ENCODE data around the gene TDRD9.
"Not testable (repeated sequence)": the region's sequence is repeated elsewhere in the genome, so short reads cannot be mapped to it uniquely, and the experiment has no call there.

The TDRD9 gene

GRCh38 chr14:103961928-103962578 lies 33.8 kb downstream of the TDRD9 start:
- H3K4me3 ChIP-seq (ENCODE audit: low read depth, low read length), result no peak overlapping the region
- no peak for DNase-seq (ENCODE audit: low read depth)

GRCh38 chr14:103966631-103967030 lies 38.4 kb downstream of the TDRD9 start:
- no peak for DNase-seq (ENCODE audit: low read depth)

GRCh38 chr14:103969961-103970360 lies 41.7 kb downstream of the TDRD9 start:
- no peak for DNase-seq (ENCODE audit: low read depth)
- no peak overlapping the region for H3K4me3 ChIP-seq (ENCODE audit: low read depth, low read length)

More at GRCh38 chr14:103966631-103967030, 38.4 kb downstream of the TDRD9 start:
- no peak overlapping the region for H3K4me3 ChIP-seq (ENCODE audit: low read depth, low read length)

GRCh38 chr14:103973354-103973753 lies 45.1 kb downstream of the TDRD9 start:
- no peak overlapping the region for H3K4me3 ChIP-seq (ENCODE audit: low read depth, low read length)
- no peak for DNase-seq (ENCODE audit: low read depth)

GRCh38 chr14:103974575-103974974 lies 46.3 kb downstream of the TDRD9 start:
- DNase-seq (ENCODE audit: low read depth), result no peak
- H3K4me3 ChIP-seq (ENCODE audit: low read depth, low read length), result no peak overlapping the region

- DNase-seq (ENCODE audit: low read depth), result peak; percentile 0
- not testable (repeated sequence) for H3K4me3 ChIP-seq (ENCODE audit: low read depth, low read length)
These were observed 52.5 kb downstream of the TDRD9 start for GRCh38 chr14:103980623-103981238.

- H3K4me3 ChIP-seq (ENCODE audit: low read depth, low read length), result no peak overlapping the region
- no peak for DNase-seq (ENCODE audit: low read depth)
These were observed 55.9 kb downstream of the TDRD9 start for GRCh38 chr14:103984196-103984595.

- H3K4me3 ChIP-seq (ENCODE audit: low read depth, low read length), result no peak overlapping the region
- DNase-seq (ENCODE audit: low read depth), result no peak
These were observed 60.8 kb downstream of the TDRD9 start for GRCh38 chr14:103989034-103989433.

- no peak for DNase-seq (ENCODE audit: low read depth)
- H3K4me3 ChIP-seq (ENCODE audit: low read depth, low read length), result no peak overlapping the region
These were observed 61.7 kb downstream of the TDRD9 start for GRCh38 chr14:103989964-103990363.

- H3K4me3 ChIP-seq (ENCODE audit: low read depth, low read length), result no peak overlapping the region
- no peak for DNase-seq (ENCODE audit: low read depth)
These were observed 66.4 kb downstream of the TDRD9 start for GRCh38 chr14:103994535-103995184.

GRCh38 chr14:103995876-103996275 lies 67.6 kb downstream of the TDRD9 start:
- H3K4me3 ChIP-seq (ENCODE audit: low read depth, low read length), result no peak overlapping the region
- DNase-seq (ENCODE audit: low read depth), result no peak

GRCh38 chr14:103997391-103997790 lies 69.1 kb downstream of the TDRD9 start:
- no peak overlapping the region for H3K4me3 ChIP-seq (ENCODE audit: low read depth, low read length)
- no peak for DNase-seq (ENCODE audit: low read depth)

GRCh38 chr14:103998027-103998426 lies 69.8 kb downstream of the TDRD9 start:
- DNase-seq (ENCODE audit: low read depth), result no peak
- no peak overlapping the region for H3K4me3 ChIP-seq (ENCODE audit: low read depth, low read length)

GRCh38 chr14:103999795-104000440 lies 71.7 kb downstream of the TDRD9 start:
- DNase-seq (ENCODE audit: low read depth), result no peak
- H3K4me3 ChIP-seq (ENCODE audit: low read depth, low read length), result no peak overlapping the region

GRCh38 chr14:104001003-104001402 lies 72.7 kb downstream of the TDRD9 start:
- DNase-seq (ENCODE audit: low read depth), result no peak

GRCh38 chr14:104003616-104004015 lies 75.4 kb downstream of the TDRD9 start:
- no peak for DNase-seq (ENCODE audit: low read depth)
- no peak overlapping the region for H3K4me3 ChIP-seq (ENCODE audit: low read depth, low read length)

More at GRCh38 chr14:104001003-104001402, 72.7 kb downstream of the TDRD9 start:
- no peak overlapping the region for H3K4me3 ChIP-seq (ENCODE audit: low read depth, low read length)

GRCh38 chr14:104004849-104005248 lies 76.6 kb downstream of the TDRD9 start:
- no peak for DNase-seq (ENCODE audit: low read depth)
- H3K4me3 ChIP-seq (ENCODE audit: low read depth, low read length), result no peak overlapping the region

- DNase-seq (ENCODE audit: low read depth), result no peak
- H3K4me3 ChIP-seq (ENCODE audit: low read depth, low read length), result no peak overlapping the region
These were observed 77.2 kb downstream of the TDRD9 start for GRCh38 chr14:104005489-104005888.

- DNase-seq (ENCODE audit: low read depth), result no peak
- H3K4me3 ChIP-seq (ENCODE audit: low read depth, low read length), result no peak overlapping the region
These were observed 78.9 kb downstream of the TDRD9 start for GRCh38 chr14:104007121-104007520.

- no peak for DNase-seq (ENCODE audit: low read depth)
- H3K4me3 ChIP-seq (ENCODE audit: low read depth, low read length), result no peak overlapping the region
These were observed 81.0 kb downstream of the TDRD9 start for GRCh38 chr14:104009297-104009696.
